Activated CD8-positive, alpha-beta memory T cell treated with anti-CD3 and anti-CD28 coated beads, Interleukin-2, amount 50 U/mL, for 48 hours (primary cell): ENCODE results near the gene TMEM219.
"Not testable (repeated sequence)": the region's sequence is repeated elsewhere in the genome, so short reads cannot be mapped to it uniquely, and the experiment has no call there.

Source experiments
- DNase-seq: peaks from one replicate; pipeline ENCODE4 v3.0.0-alpha.2; 2020

The TMEM219 gene

GRCh38 chr16:29951625-29952365 lies 10.1 kb upstream of the TMEM219 start:
- no peak for DNase-seq

DNA sequence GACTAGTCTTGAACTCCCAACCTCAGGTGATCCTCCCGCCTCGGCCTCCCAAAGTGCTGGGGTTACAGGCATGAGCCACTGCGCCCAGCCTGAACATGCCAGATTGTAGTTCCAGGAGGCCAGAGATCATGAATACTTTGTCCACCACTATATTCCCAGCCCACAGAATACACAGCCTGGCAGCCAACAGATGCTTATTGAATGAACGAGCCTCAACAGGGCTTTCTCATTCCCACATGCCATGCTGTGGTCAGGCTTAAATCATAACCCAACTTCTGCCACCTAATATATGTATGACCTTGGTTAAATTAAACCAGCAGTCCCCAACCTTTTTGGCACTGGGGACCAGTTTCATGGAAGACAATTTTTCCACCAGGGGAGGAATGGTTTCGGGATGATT lies 3.1 kb upstream of the TMEM219 start:
- no peak for DNase-seq

GRCh38 chr16:29959293-29959692 lies 2.6 kb upstream of the TMEM219 start:
- DNase-seq: no peak

GRCh38 chr16:29959821-29960220 lies 2.1 kb upstream of the TMEM219 start:
- DNase-seq: not testable (repeated sequence)

GRCh38 chr16:29961127-29961478 lies 776 bp upstream of the TMEM219 start:
- DNase-seq: no peak

DNA sequence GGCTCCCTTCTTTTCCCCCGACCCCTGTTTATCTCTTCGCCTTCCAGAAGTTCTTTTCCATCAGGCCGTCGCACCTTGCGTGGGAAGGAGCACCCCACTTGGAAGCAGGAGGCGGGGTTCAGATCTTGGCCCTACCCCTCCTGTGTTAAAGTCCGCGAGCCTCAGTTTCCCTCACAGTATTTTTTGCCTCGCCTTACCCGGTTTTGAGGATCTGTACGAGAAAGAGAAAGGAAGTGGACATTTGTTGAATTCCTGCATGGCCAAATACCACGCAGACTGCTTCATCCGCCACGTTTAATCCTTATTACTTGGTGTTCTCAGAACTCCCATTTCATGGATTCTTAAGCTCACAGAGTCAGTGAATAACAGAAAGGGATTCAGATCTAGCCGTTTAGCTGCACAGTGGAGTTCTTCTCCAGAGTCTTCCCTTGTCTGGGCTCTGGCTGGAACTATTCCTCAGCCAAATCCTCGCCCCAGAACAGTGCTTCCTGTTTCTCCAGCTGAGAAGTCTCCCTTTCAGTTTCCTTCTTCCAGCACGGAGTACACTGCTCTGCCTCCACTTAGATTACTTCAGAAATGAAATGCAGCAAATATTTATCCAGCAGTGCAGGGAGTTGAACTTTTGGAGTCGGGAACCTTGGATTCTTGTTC lies 590 bp downstream of the TMEM219 start:
- no peak for DNase-seq

- no peak for DNase-seq
Observed at GRCh38 chr16:29963021-29963743, 1.3 kb downstream of the TMEM219 start.

- no peak for DNase-seq
Observed at GRCh38 chr16:29968205-29968604, 6.3 kb downstream of the TMEM219 start.

DNA sequence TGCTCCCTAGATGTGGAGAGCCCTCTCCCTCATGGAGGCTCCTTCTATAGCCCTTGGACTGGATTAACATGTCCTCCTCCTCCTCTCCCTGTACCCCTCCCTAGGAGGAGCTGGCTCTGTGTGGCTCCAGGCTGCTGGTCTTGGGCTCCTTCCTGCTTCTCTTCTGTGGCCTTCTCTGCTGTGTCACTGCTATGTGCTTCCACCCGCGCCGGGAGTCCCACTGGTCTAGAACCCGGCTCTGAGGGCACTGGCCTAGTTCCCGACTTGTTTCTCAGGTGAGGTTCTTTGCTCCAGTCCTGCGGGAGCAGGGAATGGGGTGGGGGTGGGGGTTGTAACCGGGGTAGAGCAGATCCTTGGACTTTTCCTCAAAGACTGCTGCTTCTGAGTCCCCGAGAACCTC lies 9.4 kb downstream of the TMEM219 start:
- no peak for DNase-seq

DNA sequence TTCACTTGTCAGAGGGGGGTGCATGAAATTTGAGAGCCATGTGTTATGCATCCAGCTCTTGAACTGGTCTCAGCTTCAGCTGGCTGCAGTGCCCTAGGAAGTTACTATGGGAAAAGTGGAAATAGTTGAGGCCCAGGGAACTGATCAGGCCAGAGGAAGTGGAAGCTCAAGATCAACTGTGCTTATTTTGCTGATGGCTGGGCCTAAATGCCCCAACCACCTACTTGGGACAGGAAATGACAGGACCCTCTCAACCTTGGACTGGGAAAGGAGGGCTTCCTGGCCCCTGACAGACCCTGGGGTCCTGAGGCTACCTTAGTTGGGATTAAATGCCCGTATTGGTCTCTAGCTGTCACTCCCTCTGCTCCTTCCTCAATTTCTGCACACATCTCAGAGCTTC lies 10.6 kb downstream of the TMEM219 start:
- no peak for DNase-seq

DNA sequence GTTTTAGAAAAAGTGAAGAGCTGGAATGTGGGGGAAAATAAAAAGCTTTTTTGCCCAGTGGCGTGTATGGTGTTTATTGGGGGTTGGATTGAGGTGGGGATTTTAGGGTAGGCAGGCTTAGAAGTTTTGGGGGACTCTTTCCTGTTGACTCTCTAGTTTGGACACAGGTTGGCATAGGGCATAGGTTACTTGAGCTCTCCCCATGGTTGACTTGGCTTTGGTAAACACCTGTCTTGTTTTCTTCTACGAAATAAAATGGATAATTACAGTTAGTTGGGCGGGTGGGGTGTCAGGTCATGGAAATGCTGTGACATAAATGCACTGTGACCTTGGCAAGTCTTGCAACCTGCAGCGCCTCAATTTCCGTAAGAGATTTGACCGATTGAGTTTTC lies 11.1 kb downstream of the TMEM219 start:
- no peak for DNase-seq

DNA sequence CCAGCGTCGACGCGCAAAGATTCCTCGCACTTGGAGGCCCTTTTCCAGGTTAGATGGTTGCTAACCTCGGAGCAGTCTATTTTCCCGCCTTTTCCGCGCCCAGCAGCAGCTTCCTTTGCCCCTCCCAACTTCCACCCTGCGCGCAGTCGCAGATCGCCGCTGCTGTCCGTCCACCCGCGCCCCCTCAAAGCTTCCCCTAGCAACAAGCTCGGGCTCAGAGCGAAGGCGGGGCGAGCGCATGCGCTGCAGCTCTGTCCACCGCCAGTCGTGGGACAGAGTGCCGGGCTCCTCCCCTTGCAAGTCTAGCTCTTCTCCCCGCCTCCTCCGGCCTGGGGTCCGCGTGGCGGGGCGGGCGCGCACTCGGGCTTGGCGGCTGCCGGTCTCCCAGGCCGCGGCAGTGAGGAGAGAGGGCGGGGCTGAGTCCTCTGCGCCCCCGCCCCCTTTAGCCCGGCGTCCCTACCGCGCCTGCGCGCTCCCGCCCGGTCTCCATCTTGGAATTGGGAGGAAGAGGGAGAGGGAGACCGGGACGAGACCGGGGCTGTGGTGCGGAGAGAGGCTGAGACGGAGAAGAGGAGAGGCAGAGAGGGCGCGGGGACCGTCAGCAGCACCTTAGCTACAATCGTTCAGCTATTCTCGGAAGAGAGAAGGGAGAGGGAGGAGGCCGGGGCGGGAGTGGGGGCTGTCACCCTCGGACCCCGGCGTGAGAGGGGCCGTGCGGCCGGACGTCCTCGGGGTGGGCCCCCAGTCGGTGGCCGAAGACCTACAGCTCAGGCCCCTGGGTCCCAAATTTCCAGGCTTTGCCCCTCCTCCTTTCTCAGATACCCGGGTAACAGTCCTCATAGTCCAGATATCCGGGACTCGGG lies 11.7 kb downstream of the TMEM219 start, which contains the start of gene TAOK2:
TSS of gene TAOK2 (plus strand) at position 485 of the 863 bp plus-strand sequence. CDS start 3,905 bp downstream, outside the sequence.
- DNase-seq: peak; percentile 97

DNA sequence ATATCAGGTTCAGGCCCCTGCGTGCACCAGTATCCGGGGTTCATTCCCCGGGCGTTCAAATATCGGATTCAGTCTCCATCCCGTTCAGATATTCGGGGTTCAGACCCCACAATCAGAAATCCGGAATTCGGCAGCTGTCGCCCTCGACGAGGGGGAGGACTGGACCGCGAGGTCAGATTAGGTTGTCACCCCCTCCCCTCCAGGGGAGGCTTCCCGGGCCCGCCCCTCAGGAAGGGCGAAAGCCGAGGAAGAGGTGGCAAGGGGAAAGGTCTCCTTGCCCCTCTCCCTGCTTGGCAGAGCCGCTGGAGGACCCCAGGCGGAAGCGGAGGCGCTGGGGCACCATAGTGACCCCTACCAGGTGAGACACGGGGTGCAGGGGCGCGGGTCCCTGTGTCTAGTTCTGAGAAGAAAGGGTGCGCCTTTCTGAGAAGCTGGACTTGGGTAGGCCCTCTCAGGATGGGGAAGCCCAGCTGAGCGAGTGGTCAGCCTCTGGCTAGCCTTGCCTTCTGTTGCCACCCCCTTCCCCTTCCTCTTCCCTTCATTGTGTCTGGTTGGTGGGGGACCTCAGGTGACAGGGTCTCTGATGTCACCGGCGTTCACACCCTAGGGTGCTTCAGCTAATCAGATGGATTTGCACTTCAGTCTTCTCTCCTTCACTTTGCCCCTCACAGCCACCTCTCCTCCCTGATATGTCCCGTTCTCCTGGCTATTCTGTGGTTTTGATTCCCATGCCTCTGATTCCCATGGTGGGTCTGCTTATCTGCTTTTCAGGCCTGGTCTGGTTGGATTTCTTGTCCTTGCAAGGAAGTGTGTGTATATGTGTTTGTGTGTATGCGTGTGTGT lies 12.6 kb downstream of the TMEM219 start:
- DNase-seq: no peak

DNA sequence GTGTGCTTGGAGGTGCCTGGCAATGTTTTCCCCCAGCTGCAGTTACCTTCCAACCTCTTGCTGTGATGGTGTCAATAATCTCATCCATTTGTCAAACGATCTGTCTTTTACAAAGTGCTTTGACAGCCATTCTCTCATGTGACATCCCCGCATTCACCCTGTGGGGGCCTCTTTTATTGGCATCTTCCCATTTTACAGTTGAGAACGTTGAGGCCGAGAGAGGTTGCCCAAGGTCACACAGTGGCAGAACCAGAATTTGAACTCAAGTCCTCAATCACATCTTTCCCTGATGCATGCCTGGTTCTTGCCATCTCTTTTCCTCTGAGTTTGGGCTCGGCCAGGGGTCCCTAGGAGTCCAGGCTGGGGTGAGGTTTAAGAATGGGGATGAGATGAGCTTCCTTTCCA lies 13.3 kb downstream of the TMEM219 start:
- no peak for DNase-seq

- DNase-seq: no peak
Observed at GRCh38 chr16:29975811-29976511, 14.1 kb downstream of the TMEM219 start.

GRCh38 chr16:29977063-29977825 lies 15.4 kb downstream of the TMEM219 start:
- no peak for DNase-seq

DNA sequence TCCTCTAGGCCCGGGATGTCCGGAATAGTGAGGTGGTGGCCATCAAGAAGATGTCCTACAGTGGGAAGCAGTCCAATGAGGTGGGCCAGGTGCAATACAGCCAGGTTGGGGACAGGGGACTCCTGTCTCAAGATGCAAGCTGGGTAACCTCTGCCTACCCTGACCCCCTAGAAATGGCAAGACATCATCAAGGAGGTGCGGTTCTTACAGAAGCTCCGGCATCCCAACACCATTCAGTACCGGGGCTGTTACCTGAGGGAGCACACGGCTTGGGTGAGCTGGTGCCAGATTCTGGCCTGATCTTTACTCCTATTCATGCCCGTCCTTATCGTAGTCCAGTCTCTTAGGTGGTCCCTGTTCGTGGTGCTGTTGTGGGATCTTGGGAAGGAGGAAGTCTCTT lies 16.2 kb downstream of the TMEM219 start:
- no peak for DNase-seq

DNA sequence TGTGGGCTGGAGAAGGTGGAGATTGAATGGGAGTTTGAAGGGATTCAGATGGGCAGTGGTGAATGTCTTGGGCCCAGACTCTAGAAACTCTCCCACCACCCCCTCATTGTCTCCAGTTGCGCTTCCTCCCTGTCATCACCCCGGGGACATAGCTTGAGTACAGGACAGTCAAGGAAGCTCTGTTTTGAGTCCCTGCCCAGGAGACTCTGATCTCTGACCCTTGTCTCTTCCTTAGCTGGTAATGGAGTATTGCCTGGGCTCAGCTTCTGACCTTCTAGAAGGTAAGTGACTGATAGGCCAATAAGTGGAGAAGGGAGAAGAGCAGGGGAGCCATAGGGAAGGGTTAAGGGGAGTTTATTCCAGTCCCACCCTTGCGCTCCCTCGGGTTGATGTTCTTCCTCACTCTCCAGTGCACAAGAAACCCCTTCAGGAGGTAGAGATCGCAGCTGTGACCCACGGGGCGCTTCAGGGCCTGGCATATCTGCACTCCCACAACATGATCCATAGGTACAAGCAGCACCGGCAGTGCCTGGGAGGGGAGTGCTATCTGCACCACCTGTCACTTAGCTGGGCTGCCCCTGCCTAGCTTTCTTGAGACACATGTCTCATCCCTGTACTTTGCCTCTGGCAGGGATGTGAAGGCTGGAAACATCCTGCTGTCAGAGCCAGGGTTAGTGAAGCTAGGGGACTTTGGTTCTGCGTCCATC lies 16.8 kb downstream of the TMEM219 start:
- DNase-seq: no peak

DNA sequence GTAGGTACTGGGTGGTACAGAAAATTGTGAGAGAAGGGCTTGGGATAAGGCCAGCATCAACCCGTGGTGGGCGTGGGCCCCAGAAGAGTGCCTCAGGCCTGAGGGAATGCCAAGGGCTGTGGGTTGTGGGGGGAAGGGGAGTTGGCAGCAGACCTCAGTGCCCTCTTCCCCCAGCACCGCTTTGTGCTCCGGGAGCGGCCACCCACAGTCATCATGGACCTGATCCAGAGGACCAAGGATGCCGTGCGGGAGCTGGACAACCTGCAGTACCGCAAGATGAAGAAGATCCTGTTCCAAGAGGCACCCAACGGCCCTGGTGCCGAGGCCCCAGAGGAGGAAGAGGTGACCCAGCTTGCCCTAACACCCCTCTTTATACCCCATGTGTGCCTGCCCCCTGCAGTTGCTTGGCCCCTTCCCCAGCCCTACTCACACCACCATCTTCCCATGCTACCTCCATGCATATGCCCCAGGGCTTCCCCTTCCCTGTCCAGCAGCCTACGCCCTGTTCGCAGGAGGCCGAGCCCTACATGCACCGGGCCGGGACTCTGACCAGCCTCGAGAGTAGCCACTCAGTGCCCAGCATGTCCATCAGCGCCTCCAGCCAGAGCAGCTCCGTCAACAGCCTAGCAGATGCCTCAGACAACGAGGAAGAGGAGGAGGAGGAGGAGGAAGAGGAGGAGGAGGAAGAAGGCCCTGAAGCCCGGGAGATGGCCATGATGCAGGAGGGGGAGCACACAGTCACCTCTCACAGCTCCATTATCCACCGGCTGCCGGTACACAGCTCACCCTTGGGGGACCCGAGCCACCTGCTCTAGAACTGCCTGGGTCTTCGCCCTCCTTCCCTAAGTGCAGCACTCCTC lies 20.9 kb downstream of the TMEM219 start:
- DNase-seq: no peak
